Parathyroid adenoma (tissue), 2 donors: ENCODE results near the gene OPCML.

ENCODE experiments used
- H2AFZ ChIP-seq: fragments of 300-600 bp; sonication (generic); one replicate; pipeline ENCODE4 v1.7.0; 2017; ENCODE audit warnings: antibody characterized with exemption, mild to moderate bottlenecking
- H3K27ac ChIP-seq: fragments of 300-600 bp; sonication (generic); one replicate; pipeline ENCODE4 v1.7.0; 2017
- H3K27me3 ChIP-seq: fragments of 300-600 bp; sonication (generic); one replicate; pipeline ENCODE4 v1.7.0; 2017; ENCODE audit warnings: low read length; ENCODE audit not compliant: control insufficient read depth, insufficient read depth
- H3K36me3 ChIP-seq: fragments of 300-600 bp; sonication (generic); one replicate; pipeline ENCODE4 v1.7.0; 2017; ENCODE audit warnings: low read length; ENCODE audit not compliant: control insufficient read depth, insufficient read depth
- H3K4me1 ChIP-seq: fragments of 300-600 bp; sonication (generic); one replicate; pipeline ENCODE4 v1.7.0; 2017; ENCODE audit warnings: control low read depth
- H3K4me2 ChIP-seq: fragments of 300-600 bp; sonication (generic); one replicate; pipeline ENCODE4 v1.7.0; 2017; ENCODE audit warnings: low read length
- H3K4me3 ChIP-seq: fragments of 300-600 bp; sonication (generic); one replicate; pipeline ENCODE4 v1.7.0; 2017; ENCODE audit warnings: low read depth, low read length
- H3K79me2 ChIP-seq: fragments of 300-600 bp; sonication (generic); one replicate; pipeline ENCODE4 v1.7.0; 2017; ENCODE audit warnings: control low read depth
- H3K9ac ChIP-seq: fragments of 300-600 bp; sonication (generic); one replicate; pipeline ENCODE4 v1.7.0; 2017; ENCODE audit warnings: mild to moderate bottlenecking
- H3K9me3 ChIP-seq: fragments of 300-600 bp; sonication (generic); one replicate; pipeline ENCODE4 v1.7.0; 2017; ENCODE audit warnings: low read length; ENCODE audit not compliant: control insufficient read depth
- TF ChIP-seq, protein P1 (sequence below): fragments of 300-600 bp; sonication (generic); IDR thresholded peaks from one replicate; pipeline ENCODE4 v1.7.0; 2017; ENCODE audit warnings: antibody characterized with exemption, mild to moderate bottlenecking
- donor health status: primary hyperparathyroidism.

Gene OPCML

DNA sequence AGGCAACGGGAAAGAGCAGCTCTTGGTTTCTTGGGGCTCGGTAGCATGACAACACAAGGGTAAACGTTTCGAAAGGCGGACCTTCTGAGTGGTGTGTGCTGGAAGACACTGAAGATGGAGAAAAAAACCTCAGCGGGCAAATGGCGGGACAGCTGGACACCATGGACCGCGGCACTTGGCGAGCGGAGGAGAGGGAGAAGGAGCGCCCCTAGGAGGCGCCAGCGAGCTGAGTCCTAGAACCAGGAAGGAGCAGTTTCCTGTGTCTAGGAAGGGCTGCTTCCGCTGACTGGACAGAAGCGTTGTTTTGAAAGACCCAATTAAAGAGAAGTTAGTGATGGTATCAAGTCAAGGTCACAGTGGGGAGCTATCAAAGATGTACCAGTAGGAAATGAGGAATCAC, 44.0 kb upstream of the OPCML start:
- no peak overlapping the region for H3K9ac ChIP-seq
- H2AFZ ChIP-seq: no peak overlapping the region
- H3K9me3 ChIP-seq: no peaks in the 10 kb centered on the region
- no peaks in the 10 kb centered on the region for H3K4me1 ChIP-seq
- no peaks in the 10 kb centered on the region for H3K27me3 ChIP-seq
- no peak overlapping the region for H3K4me2 ChIP-seq
- no peak overlapping the region for H3K4me3 ChIP-seq
- TF ChIP-seq, protein P1, sequence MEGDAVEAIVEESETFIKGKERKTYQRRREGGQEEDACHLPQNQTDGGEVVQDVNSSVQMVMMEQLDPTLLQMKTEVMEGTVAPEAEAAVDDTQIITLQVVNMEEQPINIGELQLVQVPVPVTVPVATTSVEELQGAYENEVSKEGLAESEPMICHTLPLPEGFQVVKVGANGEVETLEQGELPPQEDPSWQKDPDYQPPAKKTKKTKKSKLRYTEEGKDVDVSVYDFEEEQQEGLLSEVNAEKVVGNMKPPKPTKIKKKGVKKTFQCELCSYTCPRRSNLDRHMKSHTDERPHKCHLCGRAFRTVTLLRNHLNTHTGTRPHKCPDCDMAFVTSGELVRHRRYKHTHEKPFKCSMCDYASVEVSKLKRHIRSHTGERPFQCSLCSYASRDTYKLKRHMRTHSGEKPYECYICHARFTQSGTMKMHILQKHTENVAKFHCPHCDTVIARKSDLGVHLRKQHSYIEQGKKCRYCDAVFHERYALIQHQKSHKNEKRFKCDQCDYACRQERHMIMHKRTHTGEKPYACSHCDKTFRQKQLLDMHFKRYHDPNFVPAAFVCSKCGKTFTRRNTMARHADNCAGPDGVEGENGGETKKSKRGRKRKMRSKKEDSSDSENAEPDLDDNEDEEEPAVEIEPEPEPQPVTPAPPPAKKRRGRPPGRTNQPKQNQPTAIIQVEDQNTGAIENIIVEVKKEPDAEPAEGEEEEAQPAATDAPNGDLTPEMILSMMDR: no peak
- no peaks in the 10 kb centered on the region for H3K36me3 ChIP-seq
- H3K79me2 ChIP-seq: no peaks in the 10 kb centered on the region
- no peak overlapping the region for H3K27ac ChIP-seq

DNA sequence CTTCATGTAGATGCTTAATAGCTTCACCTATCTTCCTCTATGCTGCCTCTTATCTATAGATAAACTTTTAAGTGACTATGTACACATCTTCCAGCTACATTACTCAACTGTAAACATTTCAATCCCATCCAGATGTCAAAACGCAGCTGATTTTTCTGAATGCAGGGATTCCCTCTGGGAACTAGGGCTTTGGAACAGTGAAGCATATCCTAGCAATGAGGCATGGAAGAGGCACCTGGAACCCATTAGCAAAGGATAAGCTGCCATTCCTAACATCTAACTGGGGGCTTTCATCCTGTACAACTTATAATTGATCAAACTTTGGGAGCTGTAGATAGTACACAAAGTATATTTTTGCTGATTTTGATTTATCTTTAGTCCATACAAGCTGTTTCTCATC, 40.8 kb upstream of the OPCML start:
- Histone ChIP-seq H3K79me2 (no peaks in the 10 kb centered on the region), H3K4me1 (no peaks in the 10 kb centered on the region), H3K9ac (no peak overlapping the region), H3K27ac (no peak overlapping the region), H3K9me3 (no peaks in the 10 kb centered on the region), H3K4me2 (no peak overlapping the region), H2AFZ (no peak overlapping the region), H3K36me3 (no peaks in the 10 kb centered on the region), H3K4me3 (no peak overlapping the region), H3K27me3 (no peaks in the 10 kb centered on the region)
- TF ChIP-seq, protein P1: no peak

DNA sequence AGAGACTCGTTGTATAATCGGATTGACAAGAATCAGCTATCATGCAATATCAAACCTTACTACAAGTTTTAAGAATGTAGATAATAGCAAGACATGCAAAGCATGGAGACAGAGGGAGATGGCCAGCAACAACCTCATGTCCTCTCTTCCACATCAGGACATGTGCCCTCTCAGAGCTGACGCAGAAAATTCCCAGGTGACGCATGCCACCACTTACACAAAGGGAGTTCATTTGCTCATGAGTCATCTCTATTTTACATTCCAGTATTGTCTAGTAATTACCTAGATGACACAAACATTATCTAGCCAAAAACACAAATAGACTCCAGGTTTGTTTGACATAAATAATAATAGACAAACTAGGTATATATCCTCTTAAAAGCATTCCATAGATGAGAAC, 38.1 kb upstream of the OPCML start:
- H3K79me2 ChIP-seq: no peaks in the 10 kb centered on the region
- TF ChIP-seq, protein P1: no peak
- no peaks in the 10 kb centered on the region for H3K36me3 ChIP-seq
- no peak overlapping the region for H3K4me2 ChIP-seq
- no peaks in the 10 kb centered on the region for H3K27me3 ChIP-seq
- no peaks in the 10 kb centered on the region for H3K9me3 ChIP-seq
- H3K4me1 ChIP-seq: no peaks in the 10 kb centered on the region
- H3K27ac ChIP-seq: no peak overlapping the region
- no peak overlapping the region for H2AFZ ChIP-seq
- no peak overlapping the region for H3K4me3 ChIP-seq
- H3K9ac ChIP-seq: no peak overlapping the region

DNA sequence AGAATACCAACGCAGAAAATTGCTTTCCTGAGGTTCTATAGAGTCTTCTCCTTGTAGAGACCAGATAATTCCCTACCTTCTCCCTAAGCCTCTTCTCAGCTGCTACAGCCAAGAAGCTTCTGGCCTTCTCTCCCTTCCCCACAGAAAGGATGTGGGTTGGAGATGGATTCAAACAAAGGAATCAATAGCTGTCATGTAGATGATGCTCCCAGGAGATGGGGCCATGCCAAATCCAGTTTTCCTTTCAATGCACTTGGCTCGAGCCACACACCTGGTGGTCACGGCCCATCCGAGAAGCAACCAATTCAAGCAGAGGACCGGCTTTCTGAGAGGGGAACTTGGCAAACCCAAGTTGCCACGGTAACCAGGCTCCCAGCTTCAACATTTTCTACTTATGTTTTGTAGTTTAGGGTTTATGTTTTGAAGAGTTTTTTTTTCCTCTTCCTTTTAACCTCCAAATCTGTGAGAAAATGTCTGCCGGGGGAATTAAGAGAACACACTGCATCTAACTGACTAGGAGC, 31.3 kb upstream of the OPCML start:
- H3K27me3 ChIP-seq: no peaks in the 10 kb centered on the region
- H3K79me2 ChIP-seq: no peaks in the 10 kb centered on the region
- H3K4me1 ChIP-seq: no peaks in the 10 kb centered on the region
- H3K36me3 ChIP-seq: no peaks in the 10 kb centered on the region
- TF ChIP-seq, protein P1: no peak
- no peak overlapping the region for H2AFZ ChIP-seq
- H3K4me3 ChIP-seq: no peak overlapping the region
- H3K27ac ChIP-seq: no peak overlapping the region
- H3K9me3 ChIP-seq: no peaks in the 10 kb centered on the region
- H3K9ac ChIP-seq: no peak overlapping the region
- H3K4me2 ChIP-seq: no peak overlapping the region

DNA sequence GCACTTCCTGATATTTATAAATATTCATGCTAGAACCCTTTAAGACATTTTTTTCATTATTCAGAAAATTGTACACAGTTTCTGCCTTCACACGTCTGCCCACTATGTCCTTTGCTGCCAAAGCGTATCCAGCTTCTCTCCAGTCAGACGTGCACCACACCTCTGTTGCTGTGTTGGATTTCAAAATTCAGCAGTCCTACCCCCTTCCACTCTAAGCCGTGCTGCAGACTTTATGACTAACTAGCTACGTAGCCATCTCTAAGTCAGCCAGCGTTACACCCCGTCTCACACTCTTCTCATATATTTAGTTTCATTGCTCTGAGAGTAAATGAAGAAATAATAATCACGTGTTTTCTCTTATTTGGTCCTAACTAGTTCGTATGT, 28.2 kb upstream of the OPCML start:
- no peaks in the 10 kb centered on the region for H3K36me3 ChIP-seq

More for the DNA sequence above, 28.2 kb upstream of the OPCML start:
- no peak overlapping the region for H3K4me2 ChIP-seq
- no peak overlapping the region for H2AFZ ChIP-seq
- no peak overlapping the region for H3K4me3 ChIP-seq
- no peak overlapping the region for H3K9ac ChIP-seq
- H3K27ac ChIP-seq: no peak overlapping the region
- H3K79me2 ChIP-seq: no peaks in the 10 kb centered on the region
- no peaks in the 10 kb centered on the region for H3K9me3 ChIP-seq
- TF ChIP-seq, protein P1: no peak
- H3K27me3 ChIP-seq: no peaks in the 10 kb centered on the region
- H3K4me1 ChIP-seq: no peaks in the 10 kb centered on the region
